PFSK-1 (cell line): ENCODE data around the gene LMO7.

ENCODE experiments used
- FOXP2 ChIP-seq: optimal IDR thresholded peaks from 2 replicates; pipeline ENCODE3; 2011; ENCODE audit warnings: borderline replicate concordance, control low read depth, inconsistent platforms; ENCODE audit not compliant: insufficient read depth; ENCODE audit errors: extremely low read length, extremely low read depth
- POLR2AphosphoS5 ChIP-seq: IDR thresholded peaks from 2 replicates; pipeline ENCODE4 v1.6.1; 2012; ENCODE audit warnings: low read depth, mild to moderate bottlenecking, control low read depth, low read length, moderate library complexity
- SIN3A ChIP-seq: IDR thresholded peaks from 2 replicates; pipeline ENCODE4 v1.6.1; 2012; ENCODE audit warnings: mild to moderate bottlenecking, low read length, moderate library complexity, borderline replicate concordance; ENCODE audit not compliant: insufficient read depth
- TAF1 ChIP-seq: IDR thresholded peaks from 2 replicates; pipeline ENCODE4 v1.6.1; 2012; ENCODE audit warnings: low read length, control low read depth, borderline replicate concordance; ENCODE audit not compliant: insufficient read depth
- TF ChIP-seq, protein P1 (sequence below), 2 experiments: IDR thresholded peaks; 2 replicates each; pipeline versions ENCODE4 v1.6.1 to v1.8.0; 2011 to 2012; ENCODE audit warnings: low read depth in 2 of 2, low read length in 2 of 2, control low read depth in 1 of 2, inconsistent platforms in 1 of 2, mild to moderate bottlenecking in 1 of 2, moderate library complexity in 1 of 2; ENCODE audit not compliant: insufficient read depth in 1 of 2

The LMO7 gene

DNA sequence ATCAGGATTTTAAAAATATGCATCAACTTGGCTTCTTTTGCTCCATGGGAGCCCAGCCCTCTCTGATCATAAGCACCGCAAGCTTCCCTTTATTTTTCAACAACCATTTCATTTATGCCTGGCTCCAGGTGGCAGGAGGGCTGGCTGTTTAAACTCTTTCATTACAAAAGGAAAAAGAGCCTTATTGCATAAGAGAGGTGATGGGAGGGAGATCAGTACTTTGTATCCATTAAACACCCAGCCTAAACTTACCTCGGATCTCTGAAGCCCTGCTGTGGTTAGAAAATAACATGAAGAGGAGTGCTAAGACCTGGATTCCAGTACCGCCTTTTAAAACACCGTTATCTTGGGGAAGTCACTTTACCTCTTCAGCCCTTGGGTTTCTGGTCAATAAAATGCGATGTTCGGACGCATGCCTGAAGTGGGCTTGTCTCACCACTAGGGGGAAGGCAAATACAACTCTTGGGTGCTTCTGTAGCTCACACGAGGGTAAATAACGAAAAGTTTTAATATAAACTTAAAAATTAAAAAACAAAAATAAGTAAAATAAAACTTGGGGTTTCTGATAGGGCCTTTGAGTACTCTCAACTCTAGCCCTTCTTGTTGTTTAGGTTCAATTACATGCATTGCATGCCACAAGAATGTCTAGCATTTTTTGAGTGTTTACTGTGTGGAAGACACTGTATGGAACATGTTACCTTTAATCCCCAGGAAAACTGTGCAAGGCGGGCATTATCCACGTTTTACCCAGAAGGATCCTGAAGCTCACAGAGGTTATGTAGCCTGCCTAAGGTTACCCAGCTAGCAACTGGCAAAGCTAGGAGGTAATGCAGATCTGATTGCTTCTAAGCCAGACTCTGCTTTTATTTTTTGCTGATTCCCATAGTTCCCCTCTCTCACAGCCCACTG is 240.3 kb downstream of the LMO7 start:
- TF ChIP-seq TAF1 (no peak), FOXP2 (no peak), SIN3A (no peak), POLR2AphosphoS5 (no peak)
- TF ChIP-seq, protein P1, sequence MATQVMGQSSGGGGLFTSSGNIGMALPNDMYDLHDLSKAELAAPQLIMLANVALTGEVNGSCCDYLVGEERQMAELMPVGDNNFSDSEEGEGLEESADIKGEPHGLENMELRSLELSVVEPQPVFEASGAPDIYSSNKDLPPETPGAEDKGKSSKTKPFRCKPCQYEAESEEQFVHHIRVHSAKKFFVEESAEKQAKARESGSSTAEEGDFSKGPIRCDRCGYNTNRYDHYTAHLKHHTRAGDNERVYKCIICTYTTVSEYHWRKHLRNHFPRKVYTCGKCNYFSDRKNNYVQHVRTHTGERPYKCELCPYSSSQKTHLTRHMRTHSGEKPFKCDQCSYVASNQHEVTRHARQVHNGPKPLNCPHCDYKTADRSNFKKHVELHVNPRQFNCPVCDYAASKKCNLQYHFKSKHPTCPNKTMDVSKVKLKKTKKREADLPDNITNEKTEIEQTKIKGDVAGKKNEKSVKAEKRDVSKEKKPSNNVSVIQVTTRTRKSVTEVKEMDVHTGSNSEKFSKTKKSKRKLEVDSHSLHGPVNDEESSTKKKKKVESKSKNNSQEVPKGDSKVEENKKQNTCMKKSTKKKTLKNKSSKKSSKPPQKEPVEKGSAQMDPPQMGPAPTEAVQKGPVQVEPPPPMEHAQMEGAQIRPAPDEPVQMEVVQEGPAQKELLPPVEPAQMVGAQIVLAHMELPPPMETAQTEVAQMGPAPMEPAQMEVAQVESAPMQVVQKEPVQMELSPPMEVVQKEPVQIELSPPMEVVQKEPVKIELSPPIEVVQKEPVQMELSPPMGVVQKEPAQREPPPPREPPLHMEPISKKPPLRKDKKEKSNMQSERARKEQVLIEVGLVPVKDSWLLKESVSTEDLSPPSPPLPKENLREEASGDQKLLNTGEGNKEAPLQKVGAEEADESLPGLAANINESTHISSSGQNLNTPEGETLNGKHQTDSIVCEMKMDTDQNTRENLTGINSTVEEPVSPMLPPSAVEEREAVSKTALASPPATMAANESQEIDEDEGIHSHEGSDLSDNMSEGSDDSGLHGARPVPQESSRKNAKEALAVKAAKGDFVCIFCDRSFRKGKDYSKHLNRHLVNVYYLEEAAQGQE (IDR thresholded peaks at IDR 0.05; ENCODE audit: insufficient read depth in 1 of 2, low read depth in 2 of 2, low read length in 2 of 2): no peak

DNA sequence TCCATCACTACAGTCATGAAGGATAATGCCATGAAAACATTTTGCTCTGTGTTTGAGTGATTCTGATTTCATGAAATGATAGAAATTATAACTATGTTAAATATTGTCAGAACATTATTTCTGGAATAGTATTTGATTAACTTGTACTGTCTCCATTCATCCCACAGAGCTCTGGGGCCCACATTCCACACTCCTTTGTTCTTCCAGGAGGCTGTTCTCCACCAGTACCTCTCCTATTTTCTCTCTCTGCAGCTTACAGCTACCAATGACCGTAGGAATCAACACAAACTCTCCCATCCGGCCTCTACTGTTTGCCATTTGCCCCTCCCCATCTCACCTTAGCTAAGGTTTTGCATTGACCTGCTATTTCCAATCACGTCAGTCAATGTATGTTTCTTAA is 240.9 kb downstream of the LMO7 start:
- TF ChIP-seq POLR2AphosphoS5 (no peak), TAF1 (no peak), SIN3A (no peak), FOXP2 (no peak)
- TF ChIP-seq, protein P1 (IDR thresholded peaks at IDR 0.05; ENCODE audit: insufficient read depth in 1 of 2, low read depth in 2 of 2, low read length in 2 of 2): no peak

DNA sequence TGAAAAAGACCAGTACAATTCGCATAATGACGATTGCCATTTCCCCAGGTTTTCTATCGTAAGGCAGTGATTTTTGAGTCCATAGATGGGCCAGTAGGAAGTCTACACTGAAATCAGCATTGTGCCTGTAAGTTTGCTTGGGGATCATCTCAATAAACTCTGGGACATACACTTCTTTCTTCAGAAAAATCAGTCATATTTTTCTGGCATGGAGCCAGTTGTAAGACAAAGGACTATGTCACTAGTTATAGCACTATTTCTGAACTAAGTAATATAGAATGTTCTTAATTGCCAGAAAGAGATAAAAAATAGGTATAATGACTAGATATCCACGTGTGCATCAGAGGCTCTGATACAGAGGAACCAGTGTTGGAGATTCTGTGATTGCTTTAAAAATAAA is 243.5 kb downstream of the LMO7 start:
- TF ChIP-seq TAF1: no peak
- TF ChIP-seq, protein P1 (IDR thresholded peaks at IDR 0.05; ENCODE audit: insufficient read depth in 1 of 2, low read depth in 2 of 2, low read length in 2 of 2): no peak

DNA sequence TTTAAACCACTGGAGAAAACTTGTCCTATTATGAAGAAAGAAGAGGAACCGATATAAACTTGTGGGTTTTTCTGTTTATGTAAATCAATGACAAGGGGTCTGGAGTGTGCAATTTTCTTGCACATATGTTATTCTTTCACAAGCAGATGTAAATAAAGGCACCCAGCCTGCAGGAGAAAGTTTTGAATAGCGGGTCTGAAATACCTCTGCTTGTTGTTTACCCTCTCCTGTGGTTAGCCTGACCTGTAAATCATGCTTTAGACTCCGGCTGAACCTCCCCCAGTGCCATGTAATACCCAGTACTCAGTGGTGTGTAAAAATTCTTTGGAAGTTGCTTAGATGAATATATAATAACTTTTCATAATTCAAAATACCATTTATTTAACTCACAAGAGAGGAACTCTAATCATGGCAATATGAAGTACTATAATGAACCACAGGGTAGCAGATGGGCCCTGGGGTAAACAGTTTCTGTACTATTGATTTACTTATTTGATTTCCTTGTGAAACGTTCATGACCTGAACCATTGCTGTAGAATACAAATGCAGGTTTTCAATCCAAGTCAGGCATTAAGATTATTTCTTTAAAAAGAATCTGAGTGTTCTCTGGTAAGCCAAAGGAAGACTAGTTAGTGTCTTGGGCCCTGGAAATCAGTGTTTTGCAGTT is 245.1 kb downstream of the LMO7 start:
- TF ChIP-seq SIN3A (no peak), POLR2AphosphoS5 (no peak), TAF1 (no peak), FOXP2 (no peak)
- TF ChIP-seq, protein P1 (IDR thresholded peaks at IDR 0.05; ENCODE audit: insufficient read depth in 1 of 2, low read depth in 2 of 2, low read length in 2 of 2): no peak

DNA sequence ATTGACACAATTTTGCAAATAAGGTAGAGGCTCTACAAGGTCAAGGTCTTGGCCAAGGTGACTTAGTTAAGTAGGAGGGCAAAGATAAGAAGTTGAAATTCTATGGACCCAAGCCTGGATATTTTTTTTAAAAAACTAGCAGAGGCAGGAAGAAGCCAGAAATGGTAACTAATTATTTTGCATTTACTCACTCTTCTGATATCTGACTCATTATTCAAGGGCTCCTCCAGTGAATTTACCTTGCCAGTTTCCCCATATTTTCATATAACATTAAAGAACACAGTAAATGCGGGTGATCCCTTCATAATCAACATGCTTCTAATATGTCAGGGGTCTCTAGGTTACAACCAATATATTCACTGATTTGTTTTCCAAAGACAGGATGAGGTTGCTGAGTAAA is 246.1 kb downstream of the LMO7 start:
- TF ChIP-seq, protein P1 (IDR thresholded peaks at IDR 0.05; ENCODE audit: insufficient read depth in 1 of 2, low read depth in 2 of 2, low read length in 2 of 2): no peak
